Mesodermal cell (in vitro differentiated cells): ENCODE results near the gene PARD3B.

Source experiments
- H3K27ac ChIP-seq: 2 replicates; pipeline ENCODE4 v1.7.0; 2013; ENCODE audit warnings: mild to moderate bottlenecking, low read depth, low read length, moderate library complexity; ENCODE audit not compliant: severe bottlenecking
- H3K36me3 ChIP-seq: 2 replicates; pipeline ENCODE4 v1.7.1; 2013; ENCODE audit warnings: mild to moderate bottlenecking, low read length, moderate library complexity; ENCODE audit not compliant: control insufficient read depth, insufficient read depth
- H3K4me1 ChIP-seq: one replicate; pipeline ENCODE4 v1.7.1; 2013; ENCODE audit warnings: mild to moderate bottlenecking, low read length; ENCODE audit not compliant: insufficient read depth, control insufficient read depth, poor library complexity, severe bottlenecking
- H3K4me3 ChIP-seq: 2 replicates; pipeline ENCODE4 v1.7.0; 2013; ENCODE audit warnings: low read length, control low read depth, mild to moderate bottlenecking; ENCODE audit not compliant: insufficient read depth, poor library complexity, severe bottlenecking; ENCODE audit errors: extremely low read depth
- H3K9me3 ChIP-seq: 2 replicates; pipeline ENCODE4 v1.7.1; 2013; ENCODE audit warnings: mild to moderate bottlenecking, low read length, moderate library complexity; ENCODE audit not compliant: control insufficient read depth
- WGBS, 2 experiments: methylation state at CpG; one replicate each; pipeline ENCODE4 v1.1.5; 2013; ENCODE audit warnings: missing lambda C conversion rate in 2 of 2; ENCODE audit not compliant: insufficient coverage in 2 of 2; 5-methylcytosine and 5-hydroxymethylcytosine counted together

PARD3B gene

DNA sequence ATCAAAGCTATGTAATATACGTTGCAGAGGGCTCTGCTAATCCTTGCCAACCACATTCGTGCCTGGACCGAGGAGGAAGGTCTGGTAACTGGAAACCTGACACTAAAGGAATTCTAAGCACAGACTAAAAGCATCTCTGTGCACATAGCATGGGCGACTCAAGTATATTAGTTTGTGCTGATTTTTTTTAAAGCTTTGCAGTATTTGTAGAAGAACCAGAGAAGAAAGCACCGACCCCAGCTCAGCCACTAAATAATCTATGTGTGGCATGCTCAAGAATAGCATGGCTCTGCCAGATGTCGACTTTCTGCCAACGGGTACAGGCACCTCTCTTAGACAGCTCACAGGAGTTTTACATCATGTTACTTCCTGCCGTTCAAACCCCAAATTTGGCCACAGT, 1063.8 kb downstream of the PARD3B start:
- Histone ChIP-seq H3K4me3 (no peak overlapping the region), H3K4me1 (peaks cover 17% of the 10 kb centered on the region), H3K27ac (no peak overlapping the region), H3K36me3 (no peaks in the 10 kb centered on the region), H3K9me3 (peaks cover under 1% of the 10 kb centered on the region)
- 83% methylated on average over 5 to 7 of the region's 8 CpGs for WGBS, 2 experiments

DNA sequence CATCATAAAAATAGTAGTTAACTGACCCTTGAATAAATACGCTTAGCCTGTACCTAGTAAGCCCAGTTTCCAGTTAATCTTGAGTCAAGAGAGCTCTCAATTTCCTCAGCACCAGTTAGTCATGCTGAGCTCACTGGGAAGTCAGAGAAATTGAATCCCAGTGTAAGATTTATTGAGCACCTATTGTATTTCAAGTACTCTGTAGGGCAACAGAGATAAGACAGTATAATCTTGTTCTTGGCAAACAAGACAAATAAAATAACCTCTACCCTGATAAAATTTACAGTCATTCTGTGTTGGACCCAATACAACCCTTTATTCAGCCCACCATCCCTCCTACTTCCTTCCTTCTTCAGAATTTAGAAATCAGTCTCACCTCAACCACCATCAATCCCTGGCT, 1065.2 kb downstream of the PARD3B start:
- H3K4me3 ChIP-seq = no peak overlapping the region
- WGBS, 2 experiments = 100% methylated on average over 1 of the region's 1 CpG

DNA sequence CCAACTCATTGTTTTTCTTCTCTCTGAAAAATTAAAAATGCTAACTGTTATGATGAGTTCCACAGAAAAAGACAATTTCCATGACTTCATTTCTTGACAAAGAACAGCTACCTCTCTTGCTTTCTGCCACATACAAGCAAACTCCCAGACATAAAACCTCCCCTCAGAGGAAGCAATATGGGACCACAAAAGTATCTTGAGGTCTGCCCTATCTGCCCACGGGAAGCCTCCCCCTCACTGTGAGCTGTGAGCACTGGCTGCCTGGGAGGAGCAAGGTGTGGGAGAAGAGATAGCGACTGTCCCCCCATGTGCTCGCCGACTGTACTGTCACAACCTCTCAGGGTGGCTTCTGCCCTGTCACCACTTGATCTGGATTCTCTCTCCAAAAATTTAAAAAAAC, 1067.4 kb downstream of the PARD3B start:
- 27% methylated on average over 3 of the region's 4 CpGs; no CpG with 5 or more reads in 1 of the 2 experiments for WGBS, 2 experiments
- Histone ChIP-seq H3K36me3 (no peaks in the 10 kb centered on the region), H3K27ac (peak overlapping the region; percentile 67)

More for the DNA sequence above, 1065.2 kb downstream of the PARD3B start:
- H3K9me3 ChIP-seq = no peaks in the 10 kb centered on the region
- H3K27ac ChIP-seq = no peak overlapping the region
- H3K4me1 ChIP-seq = peaks cover 19% of the 10 kb centered on the region
- H3K36me3 ChIP-seq = no peaks in the 10 kb centered on the region

DNA sequence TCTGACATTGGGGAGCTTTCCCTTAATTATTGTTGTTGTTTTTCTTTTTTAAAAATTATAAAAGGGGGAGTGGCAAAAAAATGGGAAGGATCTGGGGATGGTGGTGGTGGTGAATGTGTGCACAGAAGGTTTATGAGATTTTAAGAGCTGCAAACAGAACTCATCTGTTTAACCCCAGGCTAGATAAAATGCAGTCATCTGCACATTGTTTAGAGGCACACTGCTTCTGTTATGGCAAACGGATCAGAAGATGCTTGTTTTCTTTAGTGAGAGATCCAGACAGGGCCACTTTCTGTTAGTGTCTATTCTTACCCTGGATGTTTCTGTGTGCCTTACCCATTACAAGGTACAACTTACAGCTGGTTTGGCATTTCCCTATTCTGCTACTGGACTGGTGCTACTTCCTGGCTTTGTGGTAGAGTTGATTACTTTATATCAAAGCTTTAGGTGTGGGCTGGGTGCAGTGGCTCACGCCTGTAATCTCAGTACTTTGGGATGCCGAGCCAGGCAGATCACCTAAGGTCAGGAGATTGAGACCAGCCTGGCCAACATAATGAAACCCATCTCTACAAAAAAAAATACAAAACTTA, 1068.8 kb downstream of the PARD3B start:
- Histone ChIP-seq H3K9me3 (no peaks in the 10 kb centered on the region), H3K4me3 (no peak overlapping the region), H3K4me1 (peaks cover 19% of the 10 kb centered on the region), H3K27ac (peak overlapping the region; percentile 44), H3K36me3 (no peaks in the 10 kb centered on the region)
- WGBS, 2 experiments = 77% methylated on average over 3 of the region's 3 CpGs

More for the DNA sequence above, 1067.4 kb downstream of the PARD3B start:
- Histone ChIP-seq H3K9me3 (no peaks in the 10 kb centered on the region), H3K4me1 (peaks cover 19% of the 10 kb centered on the region), H3K4me3 (no peak overlapping the region)

DNA sequence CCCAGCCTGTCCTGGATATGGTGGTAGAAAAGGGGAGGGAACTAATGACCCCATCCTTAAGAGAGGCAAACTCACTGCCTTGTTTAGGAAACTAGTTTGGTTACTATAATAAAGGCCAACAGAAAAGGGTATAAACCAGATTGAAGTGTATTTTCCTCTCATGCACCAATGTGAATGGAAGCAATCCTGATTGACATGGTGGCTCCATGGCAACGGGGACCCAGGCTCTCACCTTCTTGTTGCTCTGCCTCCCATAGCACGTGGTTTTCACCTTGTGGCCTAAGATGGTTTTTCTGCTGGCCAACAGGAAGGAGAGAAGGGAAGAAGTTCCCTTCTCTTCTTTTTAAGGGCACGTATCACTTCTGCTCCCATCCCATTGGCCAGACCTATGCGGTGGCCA, 1069.7 kb downstream of the PARD3B start:
- Histone ChIP-seq H3K36me3 (no peaks in the 10 kb centered on the region), H3K27ac (no peak overlapping the region), H3K4me1 (peaks cover 23% of the 10 kb centered on the region), H3K9me3 (no peaks in the 10 kb centered on the region), H3K4me3 (no peak overlapping the region)
- WGBS, 2 experiments = 83 to 100% methylated on average over 2 of the region's 4 CpGs

DNA sequence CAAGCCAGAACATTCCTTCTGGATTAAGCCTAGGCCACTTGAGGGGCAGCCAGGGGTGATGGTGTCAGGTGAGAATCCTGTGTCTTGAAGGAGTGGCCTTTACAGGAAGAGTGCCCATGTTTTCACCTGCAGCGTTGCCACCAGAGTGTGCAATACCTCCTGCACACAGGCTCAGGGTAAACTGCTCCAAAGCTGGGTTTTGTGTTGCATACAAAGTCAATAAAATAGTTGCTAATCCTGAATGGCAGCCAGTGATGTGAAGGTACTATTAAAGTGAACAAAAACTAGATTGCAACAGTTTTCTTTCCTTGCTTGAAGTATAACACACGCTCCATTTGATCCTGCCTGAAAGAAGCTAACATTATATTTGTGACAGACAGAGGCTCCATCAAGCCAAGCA, 1072.6 kb downstream of the PARD3B start:
- WGBS, 2 experiments = 100% methylated on average over 2 of the region's 2 CpGs; no CpG with 5 or more reads in 1 of the 2 experiments
- H3K4me1 ChIP-seq = peaks cover 16% of the 10 kb centered on the region
- H3K36me3 ChIP-seq = no peaks in the 10 kb centered on the region
- no peak overlapping the region for H3K27ac ChIP-seq
- no peak overlapping the region for H3K4me3 ChIP-seq
- H3K9me3 ChIP-seq = no peaks in the 10 kb centered on the region

DNA sequence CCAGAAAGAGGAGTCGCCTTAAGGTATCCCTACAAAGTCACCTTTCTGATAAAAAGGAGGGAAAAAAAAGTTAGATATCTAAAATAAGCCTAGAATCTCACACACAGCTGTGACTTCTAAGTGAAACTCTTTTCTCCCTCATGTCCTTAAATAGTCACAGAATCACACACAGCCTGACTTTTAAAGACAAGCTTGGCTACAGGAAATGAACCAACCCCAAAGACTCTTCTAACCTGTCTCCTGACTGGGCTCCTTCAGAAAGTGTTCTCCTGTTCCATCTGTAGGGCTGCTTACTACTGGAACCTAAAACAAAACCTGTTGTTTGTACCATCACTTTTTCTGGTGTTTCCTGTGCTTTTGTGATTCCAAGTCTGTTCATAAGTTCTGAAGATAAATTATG, 1074.3 kb downstream of the PARD3B start:
- Histone ChIP-seq H3K27ac (no peak overlapping the region), H3K9me3 (no peaks in the 10 kb centered on the region), H3K36me3 (no peaks in the 10 kb centered on the region), H3K4me3 (no peak overlapping the region), H3K4me1 (peaks cover 4% of the 10 kb centered on the region)
- no CpG with 5 or more reads among the region's 1 CpG for WGBS, 2 experiments

DNA sequence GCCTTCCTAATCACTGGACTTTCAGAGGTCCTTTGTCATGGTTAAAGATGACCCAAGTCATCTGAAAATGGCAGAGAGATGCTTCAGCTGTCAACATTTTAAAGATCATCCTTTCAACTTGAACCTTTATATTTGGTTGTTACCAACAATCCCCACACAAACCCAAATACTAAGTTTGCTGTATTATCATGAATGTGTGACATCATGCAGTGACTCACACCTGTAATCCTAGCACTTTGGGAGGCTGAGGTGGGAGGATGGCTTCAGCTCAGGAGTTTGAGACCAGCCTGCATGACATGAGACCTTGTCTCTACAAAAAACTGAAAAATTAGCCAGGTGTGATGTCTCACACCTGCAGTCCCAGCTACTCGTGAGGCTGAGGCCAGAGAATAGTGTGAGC, 1081.8 kb downstream of the PARD3B start:
- 91 to 100% methylated on average over 1 of the region's 1 CpG for WGBS, 2 experiments
- H3K36me3 ChIP-seq = no peaks in the 10 kb centered on the region
- no peak overlapping the region for H3K27ac ChIP-seq
- H3K9me3 ChIP-seq = no peaks in the 10 kb centered on the region
- H3K4me3 ChIP-seq = no peak overlapping the region
- no peaks in the 10 kb centered on the region for H3K4me1 ChIP-seq

DNA sequence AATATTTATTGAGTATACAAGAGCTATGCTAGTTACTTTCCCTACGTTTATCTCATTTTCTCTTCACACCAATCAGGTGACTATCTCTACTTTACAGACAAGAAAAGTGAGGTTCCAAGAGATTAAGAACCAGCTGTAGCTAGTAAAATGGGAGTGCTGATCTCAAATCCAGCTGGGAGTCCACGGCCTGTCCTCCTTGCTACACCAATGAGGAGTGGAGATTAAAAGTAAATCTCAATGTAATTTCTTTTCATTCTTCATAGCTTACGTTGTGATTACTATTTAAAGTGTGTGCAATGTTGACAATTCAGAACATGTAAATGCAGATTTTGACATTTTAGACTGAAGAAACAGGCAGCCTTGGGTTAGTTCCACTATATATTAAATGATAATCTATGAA, 1083.1 kb downstream of the PARD3B start:
- H3K9me3 ChIP-seq = peaks cover 3% of the 10 kb centered on the region
- no peaks in the 10 kb centered on the region for H3K4me1 ChIP-seq
- H3K27ac ChIP-seq = no peak overlapping the region
- no peak overlapping the region for H3K4me3 ChIP-seq
- WGBS, 2 experiments = 100% methylated on average over 1 of the region's 3 CpGs; no CpG with 5 or more reads in 1 of the 2 experiments
- no peaks in the 10 kb centered on the region for H3K36me3 ChIP-seq

DNA sequence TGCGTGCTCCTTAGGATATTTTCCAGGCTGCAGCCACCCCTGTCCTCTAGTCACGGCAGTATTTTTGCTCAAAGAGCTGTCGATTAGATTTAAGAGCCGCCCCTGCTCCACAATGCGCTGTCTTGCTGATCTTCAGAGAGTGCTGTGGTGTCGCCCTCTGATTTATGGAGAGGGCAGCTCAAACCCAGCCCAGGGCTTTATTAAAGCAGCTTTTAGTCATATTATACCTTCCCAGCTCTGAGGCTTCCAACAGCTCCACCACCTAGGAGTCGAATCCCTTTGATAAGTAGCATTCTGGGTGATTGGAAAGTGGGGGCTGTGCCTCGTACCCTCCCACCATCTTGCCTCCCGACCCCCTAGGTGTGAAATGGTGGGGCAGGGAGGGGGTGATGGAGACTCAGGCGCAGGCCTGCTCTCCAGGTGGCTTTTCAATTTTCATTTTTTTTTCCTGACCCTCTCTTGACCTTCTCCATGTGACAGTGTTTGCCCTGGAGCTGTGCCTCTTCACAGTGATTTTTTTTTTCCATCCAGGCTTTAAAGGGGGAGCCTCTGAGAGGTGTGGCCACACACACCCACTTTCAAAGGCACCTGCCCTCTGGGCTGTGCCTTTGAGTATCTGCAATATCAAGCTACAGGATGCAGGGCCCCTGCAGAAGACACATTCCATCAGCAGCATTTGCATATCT, 1084.0 kb downstream of the PARD3B start:
- Histone ChIP-seq H3K4me3 (no peak overlapping the region), H3K4me1 (no peaks in the 10 kb centered on the region), H3K9me3 (peaks cover 3% of the 10 kb centered on the region), H3K27ac (no peak overlapping the region), H3K36me3 (no peaks in the 10 kb centered on the region)
- WGBS, 2 experiments = 84 to 98% methylated on average over 5 to 6 of the region's 10 CpGs

DNA sequence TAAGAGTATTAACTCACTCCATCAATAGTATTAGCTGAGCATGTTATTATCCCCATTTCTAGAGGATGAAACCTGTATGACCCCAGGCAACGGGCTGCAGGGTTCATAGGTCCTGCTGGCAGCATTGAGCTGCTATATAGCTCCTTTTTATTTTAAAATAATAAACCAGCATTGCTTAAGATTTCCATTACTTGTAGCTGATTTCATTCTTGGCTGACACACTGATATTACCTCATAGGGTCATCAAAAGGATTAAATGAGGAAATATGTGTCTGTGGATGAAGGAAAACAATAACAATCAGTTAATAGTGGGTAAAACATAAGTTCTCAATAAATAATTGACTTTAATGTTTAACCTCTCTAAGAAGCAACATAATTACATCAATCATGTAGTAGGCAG, 1088.7 kb downstream of the PARD3B start:
- H3K4me3 ChIP-seq = no peak overlapping the region
- WGBS, 2 experiments = 100% methylated on average over 1 of the region's 1 CpG; no CpG with 5 or more reads in 1 of the 2 experiments
- H3K9me3 ChIP-seq = peaks cover 3% of the 10 kb centered on the region
- no peak overlapping the region for H3K27ac ChIP-seq
- no peaks in the 10 kb centered on the region for H3K36me3 ChIP-seq
- peaks cover 6% of the 10 kb centered on the region for H3K4me1 ChIP-seq
